Adipose tissue (tissue), 3 donors: ENCODE results near the gene CBX1. TPM values are rescaled to one million over a fixed set of nuclear protein-coding genes. Genes with fewer than 3 reads are reported as not detected.

Experiments used
- H3K27ac ChIP-seq: one replicate; pipeline ENCODE4 v1.5.1; 2013; ENCODE audit warnings: low read depth, low read length
- WGBS, 3 donors: extraction: QIAGEN DNeasy Blood & Tissue Kit; methylation state at CpG; one replicate each; pipeline ENCODE4 v1.1.7; 2013; 5-methylcytosine and 5-hydroxymethylcytosine counted together
- polyA plus RNA-seq, 3 donors: library from polyadenylated mRNA; stranded (reverse); fragments of 200-250 nt; gene quantifications; one replicate each; pipeline ENCODE4 v1.2.3, GENCODE V29; 2013
- donor health status: healthy with polysubstance abuse.
- donor health status: Bipolar disorder and iron deficiency.
- donor health status: healthy.

CBX1 gene
- polyA plus RNA-seq, 3 donors: 14.8 to 55.2 (median 20.8) TPM

DNA sequence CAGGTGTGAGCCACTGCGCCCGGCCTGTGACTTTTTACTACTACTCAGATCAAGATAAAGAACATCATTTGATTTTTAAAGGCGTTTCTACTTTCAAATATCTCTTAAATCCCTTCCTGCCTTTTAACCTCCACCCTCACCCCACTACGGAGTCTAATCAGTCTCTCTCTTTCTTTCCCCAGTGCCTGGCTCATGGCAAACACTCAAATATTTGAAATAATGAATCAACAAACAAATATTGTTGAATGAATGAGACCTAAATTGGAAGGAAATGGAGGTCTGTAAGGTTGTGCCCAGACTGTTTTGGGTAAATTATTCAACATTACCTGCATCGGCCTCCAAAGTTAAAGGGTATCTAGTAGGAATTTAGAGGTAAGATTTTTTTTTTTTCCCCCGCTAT, 78.4 kb downstream of the CBX1 start:
- 50 to 59% (median 55%) methylated on average over 6 of the region's 6 CpGs for WGBS, 3 donors

DNA sequence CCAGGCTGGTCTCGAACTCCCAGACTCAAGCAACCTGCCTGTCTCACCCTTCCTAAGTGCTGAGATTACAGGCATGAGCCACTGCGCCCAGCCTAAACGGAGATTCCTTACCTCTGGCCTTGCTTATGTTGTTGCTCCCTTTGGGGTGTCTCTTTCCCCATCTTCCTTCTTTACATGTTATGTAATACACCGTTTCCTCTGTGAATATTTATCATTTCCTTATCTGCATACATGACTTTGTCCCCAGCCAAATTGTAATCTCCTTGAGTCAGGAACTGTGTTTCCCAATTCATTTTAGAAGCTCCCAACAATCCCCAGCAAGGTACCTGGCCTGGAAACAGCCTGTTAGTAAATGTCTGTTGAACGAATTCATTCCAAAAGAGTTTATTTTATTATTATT, 79.3 kb downstream of the CBX1 start:
- no peak overlapping the region for H3K27ac ChIP-seq
- 47 to 67% (median 51%) methylated on average over 5 of the region's 5 CpGs for WGBS, 3 donors

More for the DNA sequence above, 78.4 kb downstream of the CBX1 start:
- H3K27ac ChIP-seq: no peak overlapping the region

Other genes starting within 250 kb of the CBX1 start
- 10 to 100 TPM in 1 of 3 donors, 1 to 10 TPM in 2; 7.2 to 15.7 (median 9.2) TPM for gene SP2, start 205.2 kb downstream of the CBX1 start, polyA plus RNA-seq
- 1 to 10 TPM; 6.2 to 9.6 (median 9.2) TPM for gene PNPO, start 159.9 kb downstream of the CBX1 start, polyA plus RNA-seq
- gene PRR15L, start 143.6 kb downstream of the CBX1 start, polyA plus RNA-seq: 10 to 100 TPM in 1 of 3 donors, 1 to 10 TPM in 2; 1.0 to 80.7 (median 7.1) TPM
- 100 to 1,000 TPM; 119 to 176 (median 156) TPM for gene CDK5RAP3, start 130.4 kb downstream of the CBX1 start, polyA plus RNA-seq
- gene COPZ2, start 63.7 kb downstream of the CBX1 start, polyA plus RNA-seq: 100 to 1,000 TPM in 1 of 3 donors, 10 to 100 TPM in 1, 1 to 10 TPM in 1; 6.8 to 115 (median 49.1) TPM
- 100 to 1,000 TPM in 1 of 3 donors, 10 to 100 TPM in 2; 29.9 to 183 (median 91.0) TPM for gene NFE2L1, start 53.1 kb downstream of the CBX1 start, polyA plus RNA-seq
- 10 to 100 TPM in 2 of 3 donors, 1 to 10 TPM in 1; 8.4 to 17.1 (median 13.5) TPM for gene SNX11, start 6.3 kb upstream of the CBX1 start, polyA plus RNA-seq